Measurements from ENCODE around the gene CEP57L1. TPM values are rescaled to one million over a fixed set of nuclear protein-coding genes. Genes with fewer than 3 reads are reported as not detected.

The CEP57L1 gene
- total and polyA plus RNA-seq, 10 of the 15 experiments (the other 5 are each of a cell fraction or from before 2014, with no cell fraction given) = 12.7 to 30.5 (median 21.9) TPM

GRCh38 chr6:109179507-109179906 is 84.2 kb downstream of the CEP57L1 start (continued):
- TF ChIP-seq, protein P1, sequence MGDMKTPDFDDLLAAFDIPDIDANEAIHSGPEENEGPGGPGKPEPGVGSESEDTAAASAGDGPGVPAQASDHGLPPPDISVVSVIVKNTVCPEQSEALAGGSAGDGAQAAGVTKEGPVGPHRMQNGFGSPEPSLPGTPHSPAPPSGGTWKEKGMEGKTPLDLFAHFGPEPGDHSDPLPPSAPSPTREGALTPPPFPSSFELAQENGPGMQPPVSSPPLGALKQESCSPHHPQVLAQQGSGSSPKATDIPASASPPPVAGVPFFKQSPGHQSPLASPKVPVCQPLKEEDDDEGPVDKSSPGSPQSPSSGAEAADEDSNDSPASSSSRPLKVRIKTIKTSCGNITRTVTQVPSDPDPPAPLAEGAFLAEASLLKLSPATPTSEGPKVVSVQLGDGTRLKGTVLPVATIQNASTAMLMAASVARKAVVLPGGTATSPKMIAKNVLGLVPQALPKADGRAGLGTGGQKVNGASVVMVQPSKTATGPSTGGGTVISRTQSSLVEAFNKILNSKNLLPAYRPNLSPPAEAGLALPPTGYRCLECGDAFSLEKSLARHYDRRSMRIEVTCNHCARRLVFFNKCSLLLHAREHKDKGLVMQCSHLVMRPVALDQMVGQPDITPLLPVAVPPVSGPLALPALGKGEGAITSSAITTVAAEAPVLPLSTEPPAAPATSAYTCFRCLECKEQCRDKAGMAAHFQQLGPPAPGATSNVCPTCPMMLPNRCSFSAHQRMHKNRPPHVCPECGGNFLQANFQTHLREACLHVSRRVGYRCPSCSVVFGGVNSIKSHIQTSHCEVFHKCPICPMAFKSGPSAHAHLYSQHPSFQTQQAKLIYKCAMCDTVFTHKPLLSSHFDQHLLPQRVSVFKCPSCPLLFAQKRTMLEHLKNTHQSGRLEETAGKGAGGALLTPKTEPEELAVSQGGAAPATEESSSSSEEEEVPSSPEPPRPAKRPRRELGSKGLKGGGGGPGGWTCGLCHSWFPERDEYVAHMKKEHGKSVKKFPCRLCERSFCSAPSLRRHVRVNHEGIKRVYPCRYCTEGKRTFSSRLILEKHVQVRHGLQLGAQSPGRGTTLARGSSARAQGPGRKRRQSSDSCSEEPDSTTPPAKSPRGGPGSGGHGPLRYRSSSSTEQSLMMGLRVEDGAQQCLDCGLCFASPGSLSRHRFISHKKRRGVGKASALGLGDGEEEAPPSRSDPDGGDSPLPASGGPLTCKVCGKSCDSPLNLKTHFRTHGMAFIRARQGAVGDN (IDR thresholded peaks at IDR 0.05) = no peak
- TF ChIP-seq BRCA1 (IDR thresholded peaks at IDR 0.05; ENCODE audit: low read depth, low read length) = no peak

DNA sequence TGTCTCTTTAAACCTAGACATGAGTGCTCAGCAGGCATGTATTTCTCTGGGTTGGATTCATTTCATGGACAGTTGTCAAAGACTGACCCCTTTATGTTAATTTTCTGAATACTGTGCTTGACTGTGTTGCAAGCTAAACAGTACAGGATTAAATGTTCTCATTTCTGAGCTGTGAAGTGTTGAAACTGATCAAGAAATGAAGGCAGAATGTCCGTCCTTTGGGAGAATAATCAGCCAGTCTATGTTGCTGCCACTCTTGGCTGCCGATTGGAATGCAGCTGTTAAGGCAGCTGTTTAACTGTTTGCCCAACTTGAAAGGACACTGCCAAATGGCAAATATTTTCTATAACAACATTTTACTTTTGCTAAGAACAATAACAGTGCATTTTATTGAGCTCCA is 87.3 kb downstream of the CEP57L1 start:
- no peak overlapping the region for H3K27ac ChIP-seq (ENCODE audit: control insufficient read depth, insufficient read depth)
- H2AFZ ChIP-seq (ENCODE audit: control insufficient read depth, low read depth, low read length) = no peak overlapping the region
- in situ Hi-C loops (cut with MboI) = loop anchor here (5.0 kb wide), 1 partner anchor 200 kb away; the partner anchor contains the start of gene CD164
- no peaks in the 10 kb centered on the region for H3K4me1 ChIP-seq (ENCODE audit: control insufficient read depth, insufficient read depth, low read length)
- no peaks in the 10 kb centered on the region for H3K36me3 ChIP-seq (ENCODE audit: control insufficient read depth in 2 of 2, insufficient read depth in 2 of 2, low read length in 1 of 2)
- POLR2A ChIA-PET = no interaction called here
- no peaks in the 10 kb centered on the region for H3K79me2 ChIP-seq (ENCODE audit: control insufficient read depth, insufficient read depth, low read length)
- no peak for ATAC-seq
- BruUV-seq (replicated peaks) = no TSS peak
- DNase-seq (ENCODE audit: low read depth, low spot score) = no peak
- no peak overlapping the region for H3K9ac ChIP-seq (ENCODE audit: control insufficient read depth, insufficient read depth, low read length)
- intact Hi-C loops (cut with micrococcal nuclease; ENCODE audit: unreplicated experiment) = loop anchor here (10.0 kb wide), 1 partner anchor 872 kb away; no protein-coding TSS in a partner anchor
- H4K20me1 ChIP-seq (ENCODE audit: control insufficient read depth, insufficient read depth) = no peaks in the 10 kb centered on the region
- no peak for FAIRE-seq
- CTCF ChIA-PET = interaction anchor here (0.9 to 4.8 kb wide), 8 partner anchors 8 to 260 kb away, joined by 3 to 44 read pairs (median 3); partner anchors contain the start of gene CD164
- no peaks in the 10 kb centered on the region; a peak in 1 of 4 replicates for H3K27me3 ChIP-seq (replicated peaks in 1 of 2; ENCODE audit: control insufficient read depth in 2 of 2, insufficient read depth in 2 of 2, low read length in 1 of 2)
- RAD21 ChIA-PET (ENCODE audit: unreplicated experiment) = interaction anchor here (0.7 to 2.7 kb wide), 3 partner anchors 88 to 203 kb away, joined by 3 to 14 read pairs (median 7); partner anchors contain the start of genes CD164 and SESN1
- no peak overlapping the region for H3K4me2 ChIP-seq (ENCODE audit: control insufficient read depth, insufficient read depth)
- WGBS (ENCODE audit: insufficient coverage, insufficient replicate concordance, low lambda C conversion rate, missing lambda C conversion rate) = 15% methylated on average over 2 of the region's 2 CpGs
- no peaks in the 10 kb centered on the region for H3K9me3 ChIP-seq (replicated peaks; ENCODE audit: control insufficient read depth, insufficient read depth, low read length)
- H3K4me3 ChIP-seq = no peak overlapping the region
- SMC1A ChIA-PET (ENCODE audit: uncharacterized antibody, unreplicated experiment) = interaction anchor here (0.6 to 4.7 kb wide), 6 partner anchors 59 to 209 kb away, joined by 3 to 37 read pairs (median 4); partner anchors contain the start of gene CD164
- TF ChIP-seq NRF1 (conservative IDR thresholded peaks at IDR 0.05; ENCODE audit: low read depth, low read length) (no peak), SRF (IDR thresholded peaks at IDR 0.05; ENCODE audit: low read depth in 2 of 2, low read length in 2 of 2) (no peak), RFX5 (IDR thresholded peaks at IDR 0.05; ENCODE audit: low read depth, low read length) (no peak), ZNF274 (IDR thresholded peaks at IDR 0.05; ENCODE audit: insufficient read depth, insufficient read length) (no peak), ATF7 (IDR thresholded peaks at IDR 0.05; ENCODE audit: low read depth) (no peak), TCF3 (IDR thresholded peaks at IDR 0.05; ENCODE audit: borderline replicate concordance, insufficient read depth, low read depth, low read length) (no peak), POU2F2 (IDR thresholded peaks at IDR 0.05; ENCODE audit: borderline replicate concordance, low read depth, low read length) (no peak), EP300 (IDR thresholded peaks at IDR 0.05; ENCODE audit: borderline replicate concordance in 1 of 2, control insufficient read depth in 1 of 2, low read depth in 2 of 2, low read length in 2 of 2) (no peak), SIN3A (IDR thresholded peaks at IDR 0.05; ENCODE audit: low read depth, low read length) (no peak), POLR2AphosphoS5 (IDR thresholded peaks at IDR 0.05; ENCODE audit: low read length) (no peak), EGR1 (IDR thresholded peaks at IDR 0.05; ENCODE audit: borderline replicate concordance in 1 of 2, low read depth in 2 of 2, low read length in 2 of 2) (no peak)
- TF ChIP-seq, protein P2, sequence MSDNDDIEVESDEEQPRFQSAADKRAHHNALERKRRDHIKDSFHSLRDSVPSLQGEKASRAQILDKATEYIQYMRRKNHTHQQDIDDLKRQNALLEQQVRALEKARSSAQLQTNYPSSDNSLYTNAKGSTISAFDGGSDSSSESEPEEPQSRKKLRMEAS (IDR thresholded peaks at IDR 0.05; ENCODE audit: low read depth, low read length) = no peak
- TF ChIP-seq, protein P3, sequence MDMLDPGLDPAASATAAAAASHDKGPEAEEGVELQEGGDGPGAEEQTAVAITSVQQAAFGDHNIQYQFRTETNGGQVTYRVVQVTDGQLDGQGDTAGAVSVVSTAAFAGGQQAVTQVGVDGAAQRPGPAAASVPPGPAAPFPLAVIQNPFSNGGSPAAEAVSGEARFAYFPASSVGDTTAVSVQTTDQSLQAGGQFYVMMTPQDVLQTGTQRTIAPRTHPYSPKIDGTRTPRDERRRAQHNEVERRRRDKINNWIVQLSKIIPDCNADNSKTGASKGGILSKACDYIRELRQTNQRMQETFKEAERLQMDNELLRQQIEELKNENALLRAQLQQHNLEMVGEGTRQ (IDR thresholded peaks at IDR 0.05; ENCODE audit: borderline replicate concordance, low read depth, low read length) = no peak
